Heart left ventricle (tissue), 13 donors: Measurements from ENCODE around the gene MEIKIN.

ENCODE experiments used
- CTCF ChIP-seq, 12 donors: fragments of 200-600 bp; sonication (generic) in 4 of 12; IDR thresholded peaks; one replicate each; pipeline versions ENCODE4 v1.5.0 to v1.8.0; 2018 to 2022; ENCODE audit warnings: antibody characterized with exemption in 12 of 12, mild to moderate bottlenecking in 5 of 12
- POLR2A ChIP-seq, 2 donors: fragments of 450-650 bp; IDR thresholded peaks; one replicate each; pipeline ENCODE4 v1.6.1; 2017; ENCODE audit warnings: antibody characterized with exemption in 2 of 2, mild to moderate bottlenecking in 2 of 2, moderate library complexity in 2 of 2
- donor health status: ischemic (EF 13 %, LVEDD 7.1; RV severe dilation, severe dysfunction).
- donor health status: DM: no; HTN: yes; CAD: no.
- donor health status: DM: no; HTN: no; CAD: no.
- donor health status: ischemic (EF 25% LVEDD 6.9; RV normal size, moderate dysfunction).
- donor health status: ischemic (EF 25% LVEDD 5.7; RV mildly dilated, moderate dysfunction).
- donor health status: ischemic (EF 35%, LVEDD 5.7; RV mildly dilated, moderate dysfunction).
- donor health status: nonischemic (EF 11% LVEDD 7.7; RV severe dilation, severe dysfunction).
- donor health status: DM: yes; HTN: yes; CAD: no.
- donor health status: PGD.
- donor health status: ischemic (EF 29% LVEDD 5.4; RV normal size, mild dysfunction).
- donor health status: nonischemic (EF 23%, LVEDD 6.1; RV moderate dilation, normal function).

- TF ChIP-seq POLR2A (IDR thresholded peaks at IDR 0.05) (no peak), CTCF (IDR thresholded peaks at IDR 0.05) (no peak)
Observed at GRCh38 chr5:131757830-131758519, 187.5 kb downstream of the MEIKIN start.
